ENCODE measurements around the gene ASB4. TPM values are rescaled to one million over a fixed set of nuclear protein-coding genes. Genes with fewer than 3 reads are reported as not detected.
"Not testable (repeated sequence)": the region's sequence is repeated elsewhere in the genome, so short reads cannot be mapped to it uniquely, and the experiment has no call there.

ASB4 gene
- total and polyA plus RNA-seq, 2 donors (not counting 3 experiments of a cell fraction or from before 2014, with no cell fraction given) = not detected

GRCh38 chr7:95457947-95458346 is 27.8 kb upstream of the ASB4 start:
- Histone ChIP-seq H3K36me3 (ENCODE audit: control insufficient read depth in 2 of 2, extremely low read depth in 1 of 2, insufficient read depth in 2 of 2, low read length in 2 of 2) (no peaks in the 10 kb centered on the region), H3K27ac (ENCODE audit: insufficient read depth, low read depth, low read length) (no peak overlapping the region), H3K4me1 (ENCODE audit: control insufficient read depth, extremely low read depth, insufficient read depth, low read length) (no peaks in the 10 kb centered on the region), H3K4me2 (ENCODE audit: insufficient read depth, low read length) (no peak overlapping the region), H3K4me3 (replicated peaks in 1 of 3; ENCODE audit: insufficient read depth in 1 of 3, low read depth in 1 of 3, low read length in 3 of 3) (no peak overlapping the region), H3K27me3 (ENCODE audit: control insufficient read depth in 2 of 2, insufficient read depth in 2 of 2, low read length in 2 of 2) (peaks cover 0 to 8% of the 10 kb centered on the region in 2 experiments), H4K20me1 (replicated peaks; ENCODE audit: control insufficient read depth, extremely low read depth, insufficient read depth, low read length) (no peaks in the 10 kb centered on the region), H3K79me2 (ENCODE audit: control insufficient read depth, insufficient read depth, low read length) (no peaks in the 10 kb centered on the region), H3K9me3 (replicated peaks; ENCODE audit: control insufficient read depth, insufficient read depth, low read length) (no peaks in the 10 kb centered on the region), H3K9ac (replicated peaks; ENCODE audit: extremely low read depth, insufficient read depth, low read length) (no peak overlapping the region), H3K9me1 (replicated peaks; ENCODE audit: control insufficient read depth, extremely low read depth, insufficient read depth, low read length) (no peaks in the 10 kb centered on the region), H2AFZ (ENCODE audit: low read depth, low read length) (no peak overlapping the region)
- no peak for FAIRE-seq
- ChIA-PET CTCF (interaction anchor here (1.1 kb wide), 1 partner anchor 19 kb away, joined by 3 read pairs; no protein-coding TSS in a partner anchor), POLR2A (no interaction called here)
- intact Hi-C loops (cut with micrococcal nuclease) (no loop called here), dilution Hi-C loops (cut with MboI; ENCODE audit: extremely low pct_ligation_motif_present, low sequenced_read_pairs) (no loop called here)
- TF ChIP-seq POLR2AphosphoS5 (IDR thresholded peaks at IDR 0.05; ENCODE audit: insufficient read depth, low read depth, low read length) = no peak
- TF ChIP-seq GATA2 (IDR thresholded peaks at IDR 0.05; ENCODE audit: insufficient read depth, insufficient read length, low read depth, low read length) = no peak
- no peak for TF ChIP-seq FOS (IDR thresholded peaks at IDR 0.05; ENCODE audit: borderline replicate concordance, insufficient read depth, low read length)
- TF ChIP-seq, protein P1, sequence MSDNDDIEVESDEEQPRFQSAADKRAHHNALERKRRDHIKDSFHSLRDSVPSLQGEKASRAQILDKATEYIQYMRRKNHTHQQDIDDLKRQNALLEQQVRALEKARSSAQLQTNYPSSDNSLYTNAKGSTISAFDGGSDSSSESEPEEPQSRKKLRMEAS (IDR thresholded peaks at IDR 0.05; ENCODE audit: insufficient read depth, insufficient read length) = no peak
- TF ChIP-seq MYC (IDR thresholded peaks at IDR 0.05; ENCODE audit: low read depth, low read length) = no peak
- TF ChIP-seq, protein P2, sequence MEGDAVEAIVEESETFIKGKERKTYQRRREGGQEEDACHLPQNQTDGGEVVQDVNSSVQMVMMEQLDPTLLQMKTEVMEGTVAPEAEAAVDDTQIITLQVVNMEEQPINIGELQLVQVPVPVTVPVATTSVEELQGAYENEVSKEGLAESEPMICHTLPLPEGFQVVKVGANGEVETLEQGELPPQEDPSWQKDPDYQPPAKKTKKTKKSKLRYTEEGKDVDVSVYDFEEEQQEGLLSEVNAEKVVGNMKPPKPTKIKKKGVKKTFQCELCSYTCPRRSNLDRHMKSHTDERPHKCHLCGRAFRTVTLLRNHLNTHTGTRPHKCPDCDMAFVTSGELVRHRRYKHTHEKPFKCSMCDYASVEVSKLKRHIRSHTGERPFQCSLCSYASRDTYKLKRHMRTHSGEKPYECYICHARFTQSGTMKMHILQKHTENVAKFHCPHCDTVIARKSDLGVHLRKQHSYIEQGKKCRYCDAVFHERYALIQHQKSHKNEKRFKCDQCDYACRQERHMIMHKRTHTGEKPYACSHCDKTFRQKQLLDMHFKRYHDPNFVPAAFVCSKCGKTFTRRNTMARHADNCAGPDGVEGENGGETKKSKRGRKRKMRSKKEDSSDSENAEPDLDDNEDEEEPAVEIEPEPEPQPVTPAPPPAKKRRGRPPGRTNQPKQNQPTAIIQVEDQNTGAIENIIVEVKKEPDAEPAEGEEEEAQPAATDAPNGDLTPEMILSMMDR (IDR thresholded peaks at IDR 0.05; ENCODE audit: extremely low read depth in 1 of 2, insufficient read depth in 1 of 2, low read depth in 1 of 2, low read length in 2 of 2) = no peak
- TF ChIP-seq POLR2A (IDR thresholded peaks at IDR 0.05; ENCODE audit: low read depth, low read length) = no peak
- TF ChIP-seq JUN (IDR thresholded peaks at IDR 0.05; ENCODE audit: borderline replicate concordance, insufficient read depth, insufficient read length, low read depth) = no peak
- no peak for TF ChIP-seq EZH2 (IDR thresholded peaks at IDR 0.05; ENCODE audit: borderline replicate concordance, low read depth, low read length, severe bottlenecking)
- DNase-seq (ENCODE audit: low read depth, low spot score) = no peak
- BruUV-seq (replicated peaks) = no TSS peak

GRCh38 chr7:95460653-95461052 is 25.1 kb upstream of the ASB4 start:
- CTCF ChIA-PET = not testable (repeated sequence)

More at GRCh38 chr7:95460653-95461052, 25.1 kb upstream of the ASB4 start:
- H3K4me2 ChIP-seq (ENCODE audit: insufficient read depth, low read length); H3K4me3 ChIP-seq (replicated peaks in 1 of 3; ENCODE audit: insufficient read depth in 1 of 3, low read depth in 1 of 3, low read length in 3 of 3); H3K9me3 ChIP-seq (replicated peaks; ENCODE audit: control insufficient read depth, insufficient read depth, low read length); H2AFZ ChIP-seq (ENCODE audit: low read depth, low read length); H3K9me1 ChIP-seq (replicated peaks; ENCODE audit: control insufficient read depth, extremely low read depth, insufficient read depth, low read length); POLR2A ChIA-PET; H3K79me2 ChIP-seq (ENCODE audit: control insufficient read depth, insufficient read depth, low read length); dilution Hi-C loops (cut with MboI; ENCODE audit: extremely low pct_ligation_motif_present, low sequenced_read_pairs); H4K20me1 ChIP-seq (replicated peaks; ENCODE audit: control insufficient read depth, extremely low read depth, insufficient read depth, low read length); DNase-seq (ENCODE audit: low read depth, low spot score); BruUV-seq (replicated peaks); FAIRE-seq; H3K27me3 ChIP-seq (ENCODE audit: control insufficient read depth in 2 of 2, insufficient read depth in 2 of 2, low read length in 2 of 2); H3K4me1 ChIP-seq (ENCODE audit: control insufficient read depth, extremely low read depth, insufficient read depth, low read length); H3K9ac ChIP-seq (replicated peaks; ENCODE audit: extremely low read depth, insufficient read depth, low read length); intact Hi-C loops (cut with micrococcal nuclease); H3K27ac ChIP-seq (ENCODE audit: insufficient read depth, low read depth, low read length); H3K36me3 ChIP-seq (ENCODE audit: control insufficient read depth in 2 of 2, extremely low read depth in 1 of 2, insufficient read depth in 2 of 2, low read length in 2 of 2): not testable (repeated sequence)

Data from endothelial cell of umbilical vein (primary cell).